PC-9 (cell line): ENCODE data around the gene ARGLU1. TPM values are rescaled to one million over a fixed set of nuclear protein-coding genes. Genes with fewer than 3 reads are reported as not detected.
"Not testable (repeated sequence)": the region's sequence is repeated elsewhere in the genome, so short reads cannot be mapped to it uniquely, and the experiment has no call there.

ENCODE experiments used
- BruUV-seq: library from RNA; stranded (reverse); fragments of 400-500 nt; replicated peaks from 2 replicates; lab custom pipeline; 2021; lab: Mats Ljungman, UMichigan
- CTCF ChIA-PET: fragments of 300-600 bp; sonication (Branson Sonifier 250); formaldehyde crosslinking; loops from one replicate; lab custom pipeline; 2022; ENCODE audit warnings: antibody characterized with exemption; lab: Charles Lee
- POLR2A ChIA-PET: fragments of 300-600 bp; sonication (Branson Sonifier 250); formaldehyde crosslinking; loops from one replicate; lab custom pipeline; 2022; ENCODE audit warnings: antibody characterized with exemption; ENCODE audit not compliant: unreplicated experiment; lab: Charles Lee
- DNase-seq, 2 experiments: peaks; one replicate each; pipeline versions ENCODE4 v3.0.0 to v3.0.0-alpha.2; 2015 to 2022; ENCODE audit warnings: mixed read lengths in 1 of 2
- H2AFZ ChIP-seq: fragments of 200-600 bp; sonication (generic); 2 replicates; pipeline ENCODE4 v1.8.1; 2017; ENCODE audit warnings: antibody characterized with exemption
- H3F3A ChIP-seq: fragments of 200-600 bp; sonication (generic); 2 replicates; pipeline ENCODE4 v1.8.1; 2017; ENCODE audit warnings: antibody characterized with exemption, mild to moderate bottlenecking, low read depth; ENCODE audit not compliant: insufficient read depth
- H3K27ac ChIP-seq: fragments of 200-600 bp; sonication (generic); 2 replicates; pipeline ENCODE4 v1.6.1; 2016; ENCODE audit warnings: mixed run types
- H3K27me3 ChIP-seq: fragments of 200-600 bp; sonication (generic); 2 replicates; pipeline ENCODE4 v1.6.1; 2016; ENCODE audit warnings: low read depth, mixed run types; ENCODE audit not compliant: insufficient read depth
- H3K36me3 ChIP-seq: fragments of 200-600 bp; sonication (generic); 2 replicates; pipeline ENCODE4 v1.6.1; 2016; ENCODE audit warnings: low read depth, mixed run types
- H3K4me1 ChIP-seq: fragments of 200-600 bp; sonication (generic); replicated peaks from 2 replicates; pipeline ENCODE4 v1.6.1; 2016; ENCODE audit warnings: mixed run types; ENCODE audit not compliant: insufficient read depth
- H3K4me2 ChIP-seq: fragments of 200-600 bp; sonication (generic); 2 replicates; pipeline ENCODE4 v1.6.1; 2017; ENCODE audit warnings: mixed run types
- H3K4me3 ChIP-seq: fragments of 200-600 bp; sonication (generic); 2 replicates; pipeline ENCODE4 v1.6.1; 2016; ENCODE audit warnings: mixed run types
- H3K79me2 ChIP-seq: fragments of 200-600 bp; sonication (generic); 2 replicates; pipeline ENCODE4 v1.6.1; 2017; ENCODE audit warnings: low read depth, mixed run types
- H3K9me2 ChIP-seq: fragments of 200-600 bp; sonication (generic); 2 replicates; pipeline ENCODE4 v1.8.1; 2017; ENCODE audit warnings: mild to moderate bottlenecking; ENCODE audit not compliant: insufficient read depth
- H3K9me3 ChIP-seq: fragments of 200-600 bp; sonication (generic); 2 replicates; pipeline ENCODE4 v1.8.1; 2016; ENCODE audit warnings: low read depth; ENCODE audit not compliant: insufficient read depth
- H4K20me1 ChIP-seq: fragments of 200-600 bp; sonication (generic); 2 replicates; pipeline ENCODE4 v1.8.1; 2017; ENCODE audit not compliant: insufficient read depth
- EZH2 ChIP-seq: fragments of 200-600 bp; sonication (generic); IDR thresholded peaks from 2 replicates; pipeline ENCODE4 v1.8.0; 2017; ENCODE audit warnings: antibody characterized with exemption, low read depth
- intact Hi-C: fragments of 100-400 bp; cut with micrococcal nuclease; formaldehyde crosslinking; loops from one replicate; pipeline ENCODE4 v1.10.0; 2022; ENCODE audit not compliant: unreplicated experiment
- total RNA-seq: library from RNA; stranded (reverse); gene quantifications from 2 replicates; pipeline ENCODE4 v1.2.3, GENCODE V29; 2021
- TF ChIP-seq, protein P1 (sequence below): fragments of 200-600 bp; sonication (generic); conservative IDR thresholded peaks from 2 replicates; pipeline ENCODE4 v1.6.1; 2017; ENCODE audit warnings: mixed run types, antibody characterized with exemption, mild to moderate bottlenecking, moderate library complexity

The ARGLU1 gene
- total RNA-seq, 1 experiment from 2014 or later, result 89.2 TPM

DNA sequence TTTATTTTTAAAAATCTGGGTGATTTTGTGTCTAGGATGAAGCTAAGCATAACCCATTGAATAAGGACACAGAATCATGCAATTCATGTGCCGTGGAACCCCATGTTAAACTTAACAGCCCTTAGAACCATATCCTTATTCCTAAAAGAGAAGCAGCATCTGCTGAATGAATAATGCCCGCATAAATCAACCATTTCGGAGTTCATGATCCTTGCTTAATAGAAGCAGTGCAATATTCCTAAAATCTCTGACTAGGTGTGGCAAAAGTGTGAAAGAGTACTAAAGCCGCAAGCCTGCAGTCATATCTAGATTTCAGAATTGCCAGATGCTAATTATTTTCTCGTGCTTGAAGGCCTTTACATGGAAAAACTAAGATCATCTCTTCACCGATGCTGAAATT is 33.6 kb upstream of the ARGLU1 start:
- ChIA-PET POLR2A (no interaction called here), CTCF (no interaction called here)
- H4K20me1 ChIP-seq, result no peaks in the 10 kb centered on the region
- no peaks in the 10 kb centered on the region for H3F3A ChIP-seq
- intact Hi-C loops, result no loop called here
- H3K4me2 ChIP-seq, result no peak overlapping the region
- H3K4me1 ChIP-seq, result no peaks in the 10 kb centered on the region
- TF ChIP-seq, protein P1, sequence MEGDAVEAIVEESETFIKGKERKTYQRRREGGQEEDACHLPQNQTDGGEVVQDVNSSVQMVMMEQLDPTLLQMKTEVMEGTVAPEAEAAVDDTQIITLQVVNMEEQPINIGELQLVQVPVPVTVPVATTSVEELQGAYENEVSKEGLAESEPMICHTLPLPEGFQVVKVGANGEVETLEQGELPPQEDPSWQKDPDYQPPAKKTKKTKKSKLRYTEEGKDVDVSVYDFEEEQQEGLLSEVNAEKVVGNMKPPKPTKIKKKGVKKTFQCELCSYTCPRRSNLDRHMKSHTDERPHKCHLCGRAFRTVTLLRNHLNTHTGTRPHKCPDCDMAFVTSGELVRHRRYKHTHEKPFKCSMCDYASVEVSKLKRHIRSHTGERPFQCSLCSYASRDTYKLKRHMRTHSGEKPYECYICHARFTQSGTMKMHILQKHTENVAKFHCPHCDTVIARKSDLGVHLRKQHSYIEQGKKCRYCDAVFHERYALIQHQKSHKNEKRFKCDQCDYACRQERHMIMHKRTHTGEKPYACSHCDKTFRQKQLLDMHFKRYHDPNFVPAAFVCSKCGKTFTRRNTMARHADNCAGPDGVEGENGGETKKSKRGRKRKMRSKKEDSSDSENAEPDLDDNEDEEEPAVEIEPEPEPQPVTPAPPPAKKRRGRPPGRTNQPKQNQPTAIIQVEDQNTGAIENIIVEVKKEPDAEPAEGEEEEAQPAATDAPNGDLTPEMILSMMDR, result no peak
- no peak for TF ChIP-seq EZH2
- H3K27me3 ChIP-seq, result no peaks in the 10 kb centered on the region
- BruUV-seq, result no TSS peak
- no peak overlapping the region for H3K4me3 ChIP-seq
- H3K9me2 ChIP-seq, result no peaks in the 10 kb centered on the region; the same call in 1 of the 2 replicates
- no peak overlapping the region for H3K27ac ChIP-seq
- DNase-seq, result no peak
- no peaks in the 10 kb centered on the region for H3K9me3 ChIP-seq
- H2AFZ ChIP-seq, result no peak overlapping the region
- no peaks in the 10 kb centered on the region for H3K79me2 ChIP-seq
- H3K36me3 ChIP-seq, result no peaks in the 10 kb centered on the region

DNA sequence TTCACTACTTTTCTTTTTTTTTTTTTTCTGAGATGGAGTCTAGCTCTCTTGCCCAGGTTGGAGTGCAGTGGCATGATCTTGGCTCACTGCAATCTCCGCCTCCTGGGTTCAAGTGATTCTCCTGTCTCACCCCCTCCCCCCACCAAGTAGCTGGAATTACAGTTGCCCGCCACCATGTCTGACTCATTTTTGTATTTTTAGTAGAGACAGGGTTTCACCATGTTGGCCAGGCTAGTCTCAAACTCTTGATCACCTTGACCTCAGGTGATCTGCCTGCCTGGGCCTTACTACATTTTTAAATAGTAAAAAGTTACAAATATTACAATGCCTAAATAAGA is 32.8 kb upstream of the ARGLU1 start:
- BruUV-seq, POLR2A ChIA-PET, H2AFZ ChIP-seq, H3K27me3 ChIP-seq, H3K9me3 ChIP-seq, DNase-seq, CTCF ChIA-PET, H3K4me3 ChIP-seq, H3K4me1 ChIP-seq, H3K27ac ChIP-seq, intact Hi-C loops, H4K20me1 ChIP-seq, H3K36me3 ChIP-seq, H3K4me2 ChIP-seq, H3K9me2 ChIP-seq, H3K79me2 ChIP-seq, H3F3A ChIP-seq: not testable (repeated sequence)

DNA sequence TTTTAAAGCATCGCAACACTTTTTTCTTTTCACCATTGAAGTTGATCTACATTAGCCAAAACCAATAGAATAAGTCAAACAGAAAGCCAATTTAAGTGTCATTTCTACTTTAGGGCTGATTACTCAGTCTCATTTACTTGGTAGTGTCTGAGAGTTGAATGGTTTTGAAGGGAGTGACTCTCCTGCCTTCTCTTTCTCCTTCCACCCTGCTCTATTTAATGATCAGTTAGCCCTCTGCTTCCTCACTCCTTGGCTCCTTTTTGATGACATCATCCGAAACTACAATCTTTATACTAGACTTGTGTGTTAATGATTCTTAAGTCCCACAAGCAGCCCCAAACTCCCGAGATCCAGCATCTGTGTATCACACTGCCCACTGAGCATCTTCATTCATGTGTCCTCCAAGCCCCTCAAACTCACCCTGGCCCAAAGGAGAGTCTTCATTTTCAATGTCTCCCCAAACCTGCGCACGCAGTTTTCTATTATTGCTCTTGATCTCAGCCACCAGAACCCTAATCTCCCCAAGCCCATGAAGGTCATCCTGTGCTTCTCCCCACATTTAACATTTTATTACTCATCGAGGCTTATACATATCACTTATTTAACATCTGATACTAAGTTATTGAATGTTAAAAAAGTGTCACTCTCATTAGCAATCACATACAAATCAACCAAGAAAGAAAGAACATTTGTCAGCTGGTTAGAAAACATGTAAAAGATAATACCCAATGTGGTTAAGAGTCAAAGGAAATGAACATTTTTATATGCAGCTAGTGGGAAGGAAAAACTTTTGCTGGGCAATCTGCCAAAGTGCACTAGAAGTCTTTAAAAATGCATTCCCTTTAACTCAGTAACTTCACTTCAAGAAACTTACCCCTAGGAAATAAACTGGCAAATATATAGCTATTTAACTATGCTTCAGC is 32.2 kb upstream of the ARGLU1 start:
- Histone ChIP-seq H3K27me3 (no peaks in the 10 kb centered on the region), H3F3A (no peaks in the 10 kb centered on the region), H4K20me1 (no peaks in the 10 kb centered on the region), H2AFZ (no peak overlapping the region), H3K27ac (no peak overlapping the region), H3K9me3 (no peaks in the 10 kb centered on the region), H3K36me3 (no peaks in the 10 kb centered on the region), H3K9me2 (no peaks in the 10 kb centered on the region), H3K4me1 (no peaks in the 10 kb centered on the region), H3K4me2 (no peak overlapping the region), H3K4me3 (no peak overlapping the region), H3K79me2 (no peaks in the 10 kb centered on the region)
- POLR2A ChIA-PET, result no interaction called here
- CTCF ChIA-PET, result no interaction called here
- no peak for DNase-seq
- TF ChIP-seq EZH2, result no peak
- TF ChIP-seq, protein P1, result no peak
- intact Hi-C loops, result no loop called here
- BruUV-seq, result no TSS peak
